ENCODE data around the gene AFAP1L1.
A peak's percentile ranks its signal among the peaks of the same experiment; 100 is the strongest.

Gene AFAP1L1

GRCh38 chr5:149285153-149285552 lies 13.5 kb downstream of the AFAP1L1 start:
- no peak for DNase-seq

- no peak for DNase-seq
These were observed 16.8 kb downstream of the AFAP1L1 start for GRCh38 chr5:149288436-149288835.

- no peak for DNase-seq
These were observed 17.6 kb downstream of the AFAP1L1 start for GRCh38 chr5:149289301-149289700.

- no peak for DNase-seq
These were observed 23.5 kb downstream of the AFAP1L1 start for GRCh38 chr5:149294872-149295829.

- DNase-seq, result no peak
These were observed 25.8 kb downstream of the AFAP1L1 start for GRCh38 chr5:149297340-149298025.

GRCh38 chr5:149298163-149298562 lies 26.5 kb downstream of the AFAP1L1 start:
- DNase-seq, result no peak

GRCh38 chr5:149298842-149299404 lies 27.3 kb downstream of the AFAP1L1 start:
- DNase-seq, result no peak

- DNase-seq, result no peak
These were observed 27.9 kb downstream of the AFAP1L1 start for GRCh38 chr5:149299451-149300054.

- no peak for DNase-seq
These were observed 28.8 kb downstream of the AFAP1L1 start for GRCh38 chr5:149300441-149300840.

GRCh38 chr5:149301049-149301743 lies 29.5 kb downstream of the AFAP1L1 start:
- no peak for DNase-seq

GRCh38 chr5:149301744-149302380 lies 30.2 kb downstream of the AFAP1L1 start:
- DNase-seq, result peak; percentile 77

GRCh38 chr5:149302641-149303040 lies 31.0 kb downstream of the AFAP1L1 start:
- no peak for DNase-seq

- DNase-seq, result no peak
These were observed 31.6 kb downstream of the AFAP1L1 start for GRCh38 chr5:149303210-149303609.

- DNase-seq, result no peak
These were observed 32.8 kb downstream of the AFAP1L1 start for GRCh38 chr5:149304195-149305078.

- no peak for DNase-seq
These were observed 37.7 kb downstream of the AFAP1L1 start for GRCh38 chr5:149309354-149309753.

GRCh38 chr5:149310488-149310887 lies 38.8 kb downstream of the AFAP1L1 start:
- DNase-seq, result no peak

- peak; percentile 82 for DNase-seq
These were observed 39.4 kb downstream of the AFAP1L1 start for GRCh38 chr5:149310947-149311658.

- DNase-seq, result no peak
These were observed 41.6 kb downstream of the AFAP1L1 start for GRCh38 chr5:149313151-149313841.

GRCh38 chr5:149314571-149315111 lies 43.0 kb downstream of the AFAP1L1 start:
- DNase-seq, result no peak
